GM23338 (cell line): ENCODE data around the gene PANK1. TPM values are rescaled to one million over a fixed set of nuclear protein-coding genes. Genes with fewer than 3 reads are reported as not detected.

Source experiments
- ATAC-seq: fragments of 200-7000 bp; cut with Tn5 transposase; 3 replicates; pipeline ENCODE4 v1.9.1; 2020
- DNase-seq: peaks from one replicate; pipeline ENCODE4 v3.0.0-alpha.2; 2015; ENCODE audit warnings: low spot score
- H2AFZ ChIP-seq: fragments of 200-600 bp; sonication (generic); 2 replicates; pipeline ENCODE4 v1.8.0; 2016; ENCODE audit warnings: antibody characterized with exemption, mild to moderate bottlenecking, moderate library complexity
- H3F3A ChIP-seq: fragments of 200-600 bp; sonication (generic); replicated peaks from 2 replicates; pipeline ENCODE4 v1.8.0; 2017; ENCODE audit warnings: antibody characterized with exemption, mixed run types, low read depth
- H3K27ac ChIP-seq: fragments of 200-600 bp; sonication (generic); 2 replicates; pipeline ENCODE4 v1.6.1; 2016; ENCODE audit warnings: low read depth
- H3K27me3 ChIP-seq: fragments of 200-600 bp; sonication (generic); 2 replicates; pipeline ENCODE4 v1.8.0; 2016; ENCODE audit warnings: mild to moderate bottlenecking, mixed run types, moderate library complexity; ENCODE audit not compliant: insufficient read depth
- H3K36me3 ChIP-seq: fragments of 200-600 bp; sonication (generic); 2 replicates; pipeline ENCODE4 v1.8.0; 2016; ENCODE audit warnings: mild to moderate bottlenecking; ENCODE audit not compliant: insufficient read depth
- H3K4me1 ChIP-seq: fragments of 200-600 bp; sonication (generic); 2 replicates; pipeline ENCODE4 v1.8.0; 2016; ENCODE audit warnings: mild to moderate bottlenecking, moderate library complexity; ENCODE audit not compliant: insufficient read depth
- H3K4me2 ChIP-seq: fragments of 200-600 bp; sonication (generic); 2 replicates; pipeline ENCODE4 v1.7.1; 2017; ENCODE audit warnings: mixed run types
- H3K4me3 ChIP-seq: fragments of 200-600 bp; sonication (generic); 2 replicates; pipeline ENCODE4 v1.6.1; 2016; ENCODE audit warnings: mixed run types
- H3K79me2 ChIP-seq: fragments of 200-600 bp; sonication (generic); replicated peaks from 2 replicates; pipeline ENCODE4 v1.8.0; 2017; ENCODE audit warnings: mild to moderate bottlenecking; ENCODE audit not compliant: insufficient read depth
- H3K9me2 ChIP-seq: fragments of 200-600 bp; sonication (generic); 2 replicates; pipeline ENCODE4 v1.8.0; 2017; ENCODE audit not compliant: insufficient read depth
- H4K20me1 ChIP-seq: fragments of 200-600 bp; sonication (generic); replicated peaks from 2 replicates; pipeline ENCODE4 v1.8.0; 2017; ENCODE audit warnings: mild to moderate bottlenecking; ENCODE audit not compliant: insufficient read depth
- H3K27ac Mint-ChIP-seq: 2 replicates; pipeline ENCODE4 v1.8.0; 2020; ENCODE audit warnings: inconsistent platforms, mild to moderate bottlenecking, moderate library complexity, mixed read lengths
- H3K27me3 Mint-ChIP-seq: 3 replicates; pipeline ENCODE4 v1.8.0; 2022; ENCODE audit warnings: low read depth, mild to moderate bottlenecking, moderate library complexity, mixed read lengths, inconsistent platforms; ENCODE audit not compliant: insufficient read depth, poor library complexity
- H3K36me3 Mint-ChIP-seq: 3 replicates; pipeline ENCODE4 v1.8.0; 2021; ENCODE audit warnings: low read depth, mild to moderate bottlenecking, inconsistent platforms, moderate library complexity, mixed read lengths
- H3K4me1 Mint-ChIP-seq: 3 replicates; pipeline ENCODE4 v1.8.0; 2020; ENCODE audit warnings: mild to moderate bottlenecking, inconsistent platforms, mixed read lengths
- H3K4me3 Mint-ChIP-seq: 3 replicates; pipeline ENCODE4 v1.8.0; 2021; ENCODE audit warnings: moderate library complexity, mild to moderate bottlenecking, inconsistent platforms, mixed read lengths
- H3K9me3 Mint-ChIP-seq: 3 replicates; pipeline ENCODE4 v1.8.0; 2020; ENCODE audit warnings: moderate library complexity, mild to moderate bottlenecking, inconsistent platforms, mixed read lengths
- CTCF ChIP-seq, 2 experiments: fragments of 200-600 bp in 1 of 2; sonication (generic) in 1 of 2; conservative IDR thresholded peaks; 2 replicates each; pipeline versions ENCODE4 v1.5.1 to v1.6.1; 2016 to 2017; ENCODE audit warnings: antibody characterized with exemption in 2 of 2, low read depth in 2 of 2, mild to moderate bottlenecking in 2 of 2, moderate library complexity in 1 of 2
- ETS1 ChIP-seq: IDR thresholded peaks from 2 replicates; pipeline ENCODE4 v1.6.1; 2016; ENCODE audit warnings: antibody characterized with exemption
- EZH2phosphoT487 ChIP-seq: fragments of 200-600 bp; sonication (generic); IDR thresholded peaks from one replicate; pipeline ENCODE4 v1.8.1; 2018; ENCODE audit warnings: antibody characterized with exemption; ENCODE audit not compliant: unreplicated experiment
- JUNB ChIP-seq: IDR thresholded peaks from one replicate; pipeline ENCODE4 v1.6.1; 2016; ENCODE audit warnings: antibody characterized with exemption; ENCODE audit not compliant: unreplicated experiment
- NANOG ChIP-seq: IDR thresholded peaks from 2 replicates; pipeline ENCODE4 v1.6.1; 2016; ENCODE audit warnings: antibody characterized with exemption, borderline replicate concordance
- STAT1 ChIP-seq: IDR thresholded peaks from one replicate; pipeline ENCODE4 v1.6.1; 2016; ENCODE audit warnings: antibody characterized with exemption; ENCODE audit not compliant: unreplicated experiment
- ZNF462 ChIP-seq: fragments of 250-450 bp; sonication (Bioruptor Pico); IDR thresholded peaks from 2 replicates; pipeline ENCODE4 v1.5.0; 2020; ENCODE audit warnings: mild to moderate bottlenecking, moderate library complexity
- polyA plus RNA-seq: library from polyadenylated mRNA; unstranded; fragments of >200 nt; fragmentation: Nextera tagmentation; extraction: Ambion mirVana; gene quantifications from 2 replicates; pipeline ENCODE4 v1.2.1, GENCODE V29; 2016
- total RNA-seq: library from RNA; depleted of rRNA; stranded (reverse); fragments of >200 nt; shearing (Covaris generic); gene quantifications from 2 replicates; pipeline ENCODE4 v1.2.3, GENCODE V29; 2014

The PANK1 gene
- total and polyA plus RNA-seq, 2 experiments from 2014 or later, result 15.2 to 44.7 TPM

GRCh38 chr10:89690027-89690426 lies 45.0 kb upstream of the PANK1 start (continued):
- TF ChIP-seq CTCF (conservative IDR thresholded peaks at IDR 0.05; ENCODE audit: low read depth in 2 of 2), result no peak
- no peak for TF ChIP-seq ETS1
- no peak for TF ChIP-seq NANOG
- TF ChIP-seq ZNF462 (CRISPR knock-in tag), result no peak
- no peak for TF ChIP-seq EZH2phosphoT487
- TF ChIP-seq JUNB, result no peak
- no peak for TF ChIP-seq STAT1

- Histone ChIP-seq H2AFZ (no peak overlapping the region), H4K20me1 (no peaks in the 10 kb centered on the region), H3K4me1 (no peaks in the 10 kb centered on the region), H3F3A (no peaks in the 10 kb centered on the region), H3K36me3 (no peaks in the 10 kb centered on the region), H3K27ac (no peak overlapping the region), H3K4me2 (no peak overlapping the region), H3K79me2 (no peaks in the 10 kb centered on the region), H3K9me2 (no peaks in the 10 kb centered on the region), H3K27me3 (no peaks in the 10 kb centered on the region), H3K4me3 (no peak overlapping the region)
- H3K27ac Mint-ChIP-seq, result peak overlapping the region; percentile 22; the same call in 1 of the 2 replicates
- no peaks in the 10 kb centered on the region for H3K9me3 Mint-ChIP-seq
- H3K4me1 Mint-ChIP-seq, result peaks cover 4% of the 10 kb centered on the region; the same call in 2 of the 3 replicates
- no peak overlapping the region for H3K4me3 Mint-ChIP-seq
- peaks cover 2% of the 10 kb centered on the region for H3K27me3 Mint-ChIP-seq
- ATAC-seq, result no peak; the same call in 2 of the 3 replicates
- no peaks in the 10 kb centered on the region for H3K36me3 Mint-ChIP-seq
- peak; percentile 16 for DNase-seq
- no peak for TF ChIP-seq ZNF462 (CRISPR knock-in tag)
Observed at GRCh38 chr10:89685936-89686335, 40.9 kb upstream of the PANK1 start.
